ENCODE measurements around the gene EIF6. TPM values are rescaled to one million over a fixed set of nuclear protein-coding genes. Genes with fewer than 3 reads are reported as not detected.

EIF6 gene
- total and polyA plus RNA-seq, 2 of the 8 experiments (the other 6 are each of a cell fraction or from before 2014, with no cell fraction given): 184 to 319 TPM

- TF ChIP-seq USF2 (IDR thresholded peaks at IDR 0.05; ENCODE audit: low read length) (no peak), RXRA (IDR thresholded peaks at IDR 0.05; ENCODE audit: insufficient read depth, low read depth, low read length) (no peak), CHD7 (IDR thresholded peaks at IDR 0.05; ENCODE audit: insufficient replicate concordance, low read length) (no peak), SP1 (IDR thresholded peaks at IDR 0.05; ENCODE audit: low read depth, low read length) (no peak), TAF1 (IDR thresholded peaks at IDR 0.05; ENCODE audit: low read depth, low read length) (no peak), SRF (IDR thresholded peaks at IDR 0.05; ENCODE audit: low read depth, low read length) (no peak)
These were observed 45.8 kb downstream of the EIF6 start (continued) for GRCh38 chr20:35238735-35239134.

All from H1 (cell line).